Caco-2 (cell line): ENCODE data around the gene PYGO2. TPM values are rescaled to one million over a fixed set of nuclear protein-coding genes. Genes with fewer than 3 reads are reported as not detected.
"Not testable (repeated sequence)": the region's sequence is repeated elsewhere in the genome, so short reads cannot be mapped to it uniquely, and the experiment has no call there.

ENCODE experiments used
- BruUV-seq: library from RNA; stranded (reverse); fragments of 400-500 nt; replicated peaks from 2 replicates; lab custom pipeline; 2021; lab: Mats Ljungman, UMichigan
- CTCF ChIA-PET: fragments of 300-600 bp; sonication (Branson Sonifier 250); formaldehyde crosslinking; loops from one replicate; lab custom pipeline; 2022; ENCODE audit warnings: antibody characterized with exemption; lab: Charles Lee
- POLR2A ChIA-PET: fragments of 300-600 bp; sonication (Branson Sonifier 250); formaldehyde crosslinking; loops from one replicate; lab custom pipeline; 2022; ENCODE audit warnings: antibody characterized with exemption; lab: Charles Lee
- DNase-seq, 2 experiments: peaks; one replicate each; pipeline versions ENCODE4 v3.0.0 to v3.0.0-alpha.2; 2020 to 2022
- H3K27me3 ChIP-seq: replicated peaks from 2 replicates; pipeline ENCODE4 v1.6.0; 2011; ENCODE audit warnings: low read length; ENCODE audit not compliant: control insufficient read depth, insufficient read depth
- H3K36me3 ChIP-seq: 2 replicates; pipeline ENCODE4 v1.5.1; 2011; ENCODE audit warnings: low read length; ENCODE audit not compliant: control insufficient read depth, insufficient read depth
- H3K4me1 ChIP-seq: fragments of 250-450 bp; sonication (Bioruptor Pico); 2 replicates; pipeline ENCODE4 v1.5.1; 2020; ENCODE audit warnings: mild to moderate bottlenecking
- H3K4me3 ChIP-seq: 2 replicates; pipeline ENCODE4 v1.5.1; 2011; ENCODE audit warnings: low read depth, mild to moderate bottlenecking, control low read depth, low read length
- H3K9me3 ChIP-seq: fragments of 250-450 bp; sonication (Bioruptor Pico); 2 replicates; pipeline ENCODE4 v1.5.1; 2020; ENCODE audit warnings: mild to moderate bottlenecking, moderate library complexity
- H3K27ac Mint-ChIP-seq: one replicate; pipeline ENCODE4 v1.8.0; 2022; ENCODE audit warnings: mixed read lengths; ENCODE audit not compliant: unreplicated experiment
- H3K27me3 Mint-ChIP-seq: one replicate; pipeline ENCODE4 v1.8.0; 2022; ENCODE audit warnings: mixed read lengths; ENCODE audit not compliant: insufficient read depth, unreplicated experiment
- H3K36me3 Mint-ChIP-seq: one replicate; pipeline ENCODE4 v1.8.0; 2022; ENCODE audit warnings: mild to moderate bottlenecking, mixed read lengths; ENCODE audit not compliant: insufficient read depth, unreplicated experiment
- H3K4me1 Mint-ChIP-seq: one replicate; pipeline ENCODE4 v1.8.0; 2022; ENCODE audit warnings: low read depth, mixed read lengths; ENCODE audit not compliant: unreplicated experiment
- H3K4me3 Mint-ChIP-seq: one replicate; pipeline ENCODE4 v1.8.0; 2022; ENCODE audit warnings: mild to moderate bottlenecking, moderate library complexity, mixed read lengths; ENCODE audit not compliant: unreplicated experiment
- H3K9me3 Mint-ChIP-seq: one replicate; pipeline ENCODE4 v1.8.0; 2022; ENCODE audit warnings: mixed read lengths; ENCODE audit not compliant: unreplicated experiment
- intact Hi-C: fragments of 100-400 bp; cut with micrococcal nuclease; formaldehyde crosslinking; loops from one replicate; pipeline ENCODE4 v1.10.0; 2022; ENCODE audit not compliant: unreplicated experiment
- total RNA-seq: library from RNA; stranded (reverse); gene quantifications from 2 replicates; pipeline ENCODE4 v1.2.3, GENCODE V29; 2022
- TF ChIP-seq, protein P1 (sequence below), 2 experiments: fragments of 200-600 bp in 1 of 2; IDR thresholded peaks; 1 replicate in 1 of 2; 2 replicates in 1 of 2; pipeline versions ENCODE4 v1.5.1 to v1.8.0; 2011 to 2022; ENCODE audit warnings: antibody characterized with exemption in 1 of 2, control low read depth in 1 of 2, inconsistent platforms in 1 of 2, low read depth in 1 of 2, low read length in 1 of 2, mild to moderate bottlenecking in 1 of 2, moderate library complexity in 1 of 2; ENCODE audit not compliant: insufficient read depth in 1 of 2, severe bottlenecking in 1 of 2, unreplicated experiment in 1 of 2

PYGO2 gene
- total RNA-seq, 1 experiment from 2014 or later, result 34.9 TPM

DNA sequence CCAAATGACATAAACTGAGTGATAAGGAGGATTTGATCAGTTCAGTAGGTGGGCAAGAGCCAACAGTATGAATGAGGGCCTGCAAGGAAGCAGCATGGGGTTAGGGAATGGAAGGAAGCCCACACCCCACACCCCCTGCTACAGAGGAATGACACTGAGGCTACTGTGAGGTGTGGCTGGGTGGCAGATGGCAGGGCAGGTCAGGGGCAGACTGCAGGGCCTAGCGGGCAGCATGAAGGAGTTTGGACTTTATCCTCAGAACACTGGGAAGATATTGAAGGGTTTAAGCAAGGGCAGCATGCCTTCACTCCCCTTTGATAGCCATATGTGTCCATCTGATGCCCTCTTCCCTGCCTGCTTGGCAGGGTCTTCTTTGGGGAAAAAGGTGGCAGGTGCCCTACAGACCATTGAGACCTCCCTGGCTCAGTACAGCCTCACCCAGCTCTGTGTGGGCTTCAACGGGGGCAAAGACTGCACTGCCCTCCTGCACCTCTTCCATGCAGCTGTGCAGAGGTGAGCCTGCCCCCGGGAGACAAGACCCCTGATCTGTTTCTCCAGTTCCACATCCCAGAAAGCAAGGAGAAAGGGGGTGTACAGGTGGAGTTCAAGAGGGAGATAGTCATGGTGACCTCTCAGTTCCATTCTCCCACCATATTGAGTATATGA, 27.7 kb upstream of the PYGO2 start:
- H3K4me1 ChIP-seq, result peaks cover 7% of the 10 kb centered on the region; the same call in 1 of the 2 replicates
- TF ChIP-seq, protein P1, sequence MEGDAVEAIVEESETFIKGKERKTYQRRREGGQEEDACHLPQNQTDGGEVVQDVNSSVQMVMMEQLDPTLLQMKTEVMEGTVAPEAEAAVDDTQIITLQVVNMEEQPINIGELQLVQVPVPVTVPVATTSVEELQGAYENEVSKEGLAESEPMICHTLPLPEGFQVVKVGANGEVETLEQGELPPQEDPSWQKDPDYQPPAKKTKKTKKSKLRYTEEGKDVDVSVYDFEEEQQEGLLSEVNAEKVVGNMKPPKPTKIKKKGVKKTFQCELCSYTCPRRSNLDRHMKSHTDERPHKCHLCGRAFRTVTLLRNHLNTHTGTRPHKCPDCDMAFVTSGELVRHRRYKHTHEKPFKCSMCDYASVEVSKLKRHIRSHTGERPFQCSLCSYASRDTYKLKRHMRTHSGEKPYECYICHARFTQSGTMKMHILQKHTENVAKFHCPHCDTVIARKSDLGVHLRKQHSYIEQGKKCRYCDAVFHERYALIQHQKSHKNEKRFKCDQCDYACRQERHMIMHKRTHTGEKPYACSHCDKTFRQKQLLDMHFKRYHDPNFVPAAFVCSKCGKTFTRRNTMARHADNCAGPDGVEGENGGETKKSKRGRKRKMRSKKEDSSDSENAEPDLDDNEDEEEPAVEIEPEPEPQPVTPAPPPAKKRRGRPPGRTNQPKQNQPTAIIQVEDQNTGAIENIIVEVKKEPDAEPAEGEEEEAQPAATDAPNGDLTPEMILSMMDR (IDR thresholded peaks at IDR 0.05; ENCODE audit: insufficient read depth in 1 of 2, low read depth in 1 of 2, low read length in 1 of 2, severe bottlenecking in 1 of 2, unreplicated experiment in 1 of 2), result no peak
- ChIA-PET POLR2A (no interaction called here), CTCF (no interaction called here)
- H3K4me1 Mint-ChIP-seq, result no peaks in the 10 kb centered on the region
- no peak for DNase-seq
- no peak overlapping the region for H3K27ac Mint-ChIP-seq
- H3K27me3 Mint-ChIP-seq, result no peaks in the 10 kb centered on the region
- no TSS peak for BruUV-seq
- peaks cover 53% of the 10 kb centered on the region for H3K36me3 Mint-ChIP-seq
- H3K36me3 ChIP-seq, result peaks cover 8% of the 10 kb centered on the region
- no peaks in the 10 kb centered on the region for H3K27me3 ChIP-seq
- H3K4me3 ChIP-seq, result no peak overlapping the region
- no peaks in the 10 kb centered on the region for H3K9me3 ChIP-seq
- intact Hi-C loops, result no loop called here
- no peaks in the 10 kb centered on the region for H3K9me3 Mint-ChIP-seq
- H3K4me3 Mint-ChIP-seq, result no peak overlapping the region

DNA sequence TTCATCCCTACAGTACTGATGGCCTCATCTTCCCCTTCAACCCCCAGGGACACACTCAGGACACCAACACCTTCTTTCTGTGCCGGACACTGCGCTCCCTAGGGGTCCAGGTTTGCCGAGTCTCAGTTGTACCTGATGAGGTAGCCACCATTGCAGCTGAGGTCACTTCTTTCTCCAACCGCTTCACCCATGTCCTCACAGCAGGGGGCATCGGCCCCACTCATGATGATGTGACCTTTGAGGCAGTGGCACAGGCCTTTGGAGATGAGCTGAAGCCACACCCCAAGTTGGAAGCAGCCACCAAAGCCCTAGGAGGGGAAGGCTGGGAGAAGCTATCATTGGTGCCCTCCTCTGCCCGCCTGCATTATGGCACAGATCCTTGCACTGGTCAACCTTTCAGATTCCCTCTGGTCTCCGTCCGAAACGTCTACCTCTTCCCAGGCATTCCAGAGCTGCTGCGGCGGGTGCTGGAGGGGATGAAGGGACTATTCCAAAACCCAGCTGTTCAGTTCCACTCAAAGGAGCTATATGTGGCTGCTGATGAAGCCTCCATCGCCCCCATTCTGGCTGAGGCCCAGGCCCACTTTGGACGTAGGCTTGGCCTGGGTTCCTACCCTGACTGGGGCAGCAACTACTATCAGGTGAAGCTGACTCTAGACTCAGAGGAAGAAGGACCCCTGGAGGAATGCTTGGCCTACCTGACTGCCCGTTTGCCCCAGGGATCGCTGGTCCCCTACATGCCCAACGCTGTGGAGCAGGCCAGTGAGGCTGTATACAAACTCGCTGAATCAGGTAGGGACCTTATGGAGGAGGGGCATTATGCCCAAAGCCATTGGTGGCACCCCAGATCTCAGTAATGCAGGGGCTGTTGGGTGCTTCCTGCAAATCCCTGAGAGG, 26.7 kb upstream of the PYGO2 start:
- H3K27me3 Mint-ChIP-seq, result no peaks in the 10 kb centered on the region
- H3K27me3 ChIP-seq, result no peaks in the 10 kb centered on the region
- H3K36me3 Mint-ChIP-seq, result peaks cover 59% of the 10 kb centered on the region
- peaks cover 8% of the 10 kb centered on the region for H3K36me3 ChIP-seq
- no peaks in the 10 kb centered on the region for H3K4me1 Mint-ChIP-seq
- DNase-seq, result peak in 1 of 2 experiments; percentile 32
- no peaks in the 10 kb centered on the region for H3K9me3 ChIP-seq
- intact Hi-C loops, result no loop called here
- BruUV-seq, result no TSS peak
- POLR2A ChIA-PET, result interaction anchor here (1.0 to 1.1 kb wide), 2 partner anchors 16 to 27 kb away, joined by 3 to 8 read pairs; partner anchors contain the start of gene PYGO2
- H3K4me1 ChIP-seq, result no peaks in the 10 kb centered on the region; the same call in 1 of the 2 replicates
- no peaks in the 10 kb centered on the region for H3K9me3 Mint-ChIP-seq
- CTCF ChIA-PET, result interaction anchor here (0.5 to 1.3 kb wide), 8 partner anchors 8 to 63 kb away, joined by 3 to 6 read pairs (median 4); partner anchors contain the start of gene ADAM15
- no peak overlapping the region for H3K4me3 ChIP-seq
- no peak overlapping the region for H3K4me3 Mint-ChIP-seq
- TF ChIP-seq, protein P1 (IDR thresholded peaks at IDR 0.05; ENCODE audit: insufficient read depth in 1 of 2, low read depth in 1 of 2, low read length in 1 of 2, severe bottlenecking in 1 of 2, unreplicated experiment in 1 of 2), result peak in 1 of 2 experiments; percentile 31
- H3K27ac Mint-ChIP-seq, result no peak overlapping the region

DNA sequence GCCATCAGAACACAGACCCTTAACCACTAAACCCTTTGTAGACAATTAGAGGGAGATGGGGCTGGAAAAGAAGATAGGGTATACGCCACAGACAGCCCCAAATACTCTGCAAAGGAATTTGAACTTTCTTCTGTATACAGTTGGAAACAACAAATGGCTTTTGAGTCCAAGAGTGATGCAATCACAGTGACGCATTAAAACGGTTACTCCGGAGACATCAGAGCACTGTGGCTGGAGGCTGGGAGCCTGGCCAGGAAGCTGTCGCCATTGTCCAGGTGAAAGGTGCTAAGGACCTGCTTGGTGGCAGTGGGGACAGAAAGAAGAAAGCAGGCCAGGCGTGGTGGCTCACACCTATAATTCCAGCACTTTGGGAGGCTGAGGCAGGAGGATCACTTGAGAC, 25.7 kb upstream of the PYGO2 start:
- H3K27me3 ChIP-seq, result no peaks in the 10 kb centered on the region
- no peaks in the 10 kb centered on the region; the same call in 1 of the 2 replicates for H3K4me1 ChIP-seq
- intact Hi-C loops, result no loop called here
- no peak overlapping the region for H3K27ac Mint-ChIP-seq
- BruUV-seq, result no TSS peak
- H3K4me3 Mint-ChIP-seq, result no peak overlapping the region
- ChIA-PET POLR2A (no interaction called here), CTCF (interaction anchor here (0.6 to 1.3 kb wide), 4 partner anchors 14 to 64 kb away, joined by 3 to 6 read pairs (median 4); partner anchors contain the start of gene ADAM15)
- H3K4me1 Mint-ChIP-seq, result no peaks in the 10 kb centered on the region
- H3K9me3 ChIP-seq, result no peaks in the 10 kb centered on the region
- no peak for DNase-seq
- no peak overlapping the region for H3K4me3 ChIP-seq
- peaks cover 51% of the 10 kb centered on the region for H3K36me3 Mint-ChIP-seq
- TF ChIP-seq, protein P1 (IDR thresholded peaks at IDR 0.05; ENCODE audit: insufficient read depth in 1 of 2, low read depth in 1 of 2, low read length in 1 of 2, severe bottlenecking in 1 of 2, unreplicated experiment in 1 of 2), result no peak
- peaks cover 7% of the 10 kb centered on the region for H3K36me3 ChIP-seq
- no peaks in the 10 kb centered on the region for H3K9me3 Mint-ChIP-seq
- no peaks in the 10 kb centered on the region for H3K27me3 Mint-ChIP-seq

DNA sequence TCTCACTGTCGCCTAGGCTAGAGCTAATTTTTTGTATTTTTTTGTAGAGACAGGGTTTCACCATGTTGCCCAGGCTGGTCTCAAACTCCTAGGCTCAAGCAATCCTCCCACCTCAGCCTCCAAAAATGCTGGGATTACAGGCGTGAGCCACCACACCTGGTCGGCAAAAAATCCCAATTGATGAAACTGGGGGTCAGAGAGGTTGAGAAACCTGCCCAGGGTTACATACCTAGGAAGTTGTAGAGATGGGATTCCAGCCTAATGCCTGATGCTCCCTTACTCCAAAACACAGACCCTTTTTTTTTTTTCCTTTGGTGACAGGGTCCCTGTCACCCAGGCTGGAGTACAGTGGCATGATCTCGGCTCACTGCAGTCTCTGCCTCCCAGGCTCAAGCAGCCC, 25.2 kb upstream of the PYGO2 start:
- peaks cover 51% of the 10 kb centered on the region for H3K36me3 Mint-ChIP-seq
- DNase-seq, intact Hi-C loops, H3K4me3 Mint-ChIP-seq, H3K4me1 Mint-ChIP-seq, H3K4me3 ChIP-seq, H3K4me1 ChIP-seq, H3K9me3 ChIP-seq, H3K27me3 Mint-ChIP-seq, H3K27ac Mint-ChIP-seq, BruUV-seq, H3K36me3 ChIP-seq, H3K9me3 Mint-ChIP-seq, H3K27me3 ChIP-seq: not testable (repeated sequence)
- ChIA-PET POLR2A (interaction anchor here (0.6 kb wide), 1 partner anchor 13 kb away, joined by 5 read pairs; no protein-coding TSS in a partner anchor), CTCF (interaction anchor here (1.0 kb wide), 1 partner anchor 13 kb away, joined by 3 read pairs; no protein-coding TSS in a partner anchor)
